ENCODE results near the gene RIF1. TPM values are rescaled to one million over a fixed set of nuclear protein-coding genes. Genes with fewer than 3 reads are reported as not detected.

The RIF1 gene
- total and polyA plus RNA-seq, 3 donors from 2014 or later: 10.6 to 81.7 (median 66.3) TPM

GRCh38 chr2:151459358-151459757 is 49.7 kb downstream of the RIF1 start:
- Histone ChIP-seq H3K36me3 (ENCODE audit: low read depth, missing control alignments) (no peaks in the 10 kb centered on the region), H3K9me3 (no peaks in the 10 kb centered on the region), H3K4me1 (no peaks in the 10 kb centered on the region), H3K4me3 (no peak overlapping the region), H3K27me3 (no peaks in the 10 kb centered on the region), H3K27ac (no peak overlapping the region)
- intact Hi-C loops (cut with DNase I; ENCODE audit: low total_unique reads): no loop called here
- WGBS, 2 donors: 83 to 89% methylated on average over 1 of the region's 1 CpG
- DNase-seq: no peak
- TF ChIP-seq POLR2A (IDR thresholded peaks at IDR 0.05): no peak
- TF ChIP-seq CTCF (IDR thresholded peaks at IDR 0.05): no peak

GRCh38 chr2:151465771-151466170 is 56.1 kb downstream of the RIF1 start:
- TF ChIP-seq CTCF (IDR thresholded peaks at IDR 0.05) (no peak), POLR2A (IDR thresholded peaks at IDR 0.05) (no peak)
- H3K9me3 ChIP-seq: no peaks in the 10 kb centered on the region
- intact Hi-C loops (cut with DNase I; ENCODE audit: low total_unique reads): no loop called here
- no peaks in the 10 kb centered on the region for H3K4me1 ChIP-seq
- DNase-seq: no peak
- no peaks in the 10 kb centered on the region for H3K27me3 ChIP-seq
- WGBS, 2 donors: 96 to 98% methylated on average over 3 of the region's 3 CpGs
- H3K4me3 ChIP-seq: no peak overlapping the region
- H3K27ac ChIP-seq: no peak overlapping the region
- H3K36me3 ChIP-seq (ENCODE audit: low read depth, missing control alignments): no peaks in the 10 kb centered on the region

GRCh38 chr2:151470556-151470955 is 60.9 kb downstream of the RIF1 start:
- DNase-seq: no peak
- H3K4me1 ChIP-seq: no peaks in the 10 kb centered on the region
- no peaks in the 10 kb centered on the region for H3K27me3 ChIP-seq
- H3K36me3 ChIP-seq (ENCODE audit: low read depth, missing control alignments): no peaks in the 10 kb centered on the region
- no peak for TF ChIP-seq CTCF (IDR thresholded peaks at IDR 0.05)
- intact Hi-C loops (cut with DNase I; ENCODE audit: low total_unique reads): no loop called here
- H3K27ac ChIP-seq: no peak overlapping the region
- 97 to 100% methylated on average over 1 of the region's 1 CpG for WGBS, 2 donors
- H3K4me3 ChIP-seq: no peak overlapping the region
- H3K9me3 ChIP-seq: no peaks in the 10 kb centered on the region

GRCh38 chr2:151472966-151473365 is 63.3 kb downstream of the RIF1 start:
- no peaks in the 10 kb centered on the region for H3K9me3 ChIP-seq
- H3K4me3 ChIP-seq: no peak overlapping the region
- no peak overlapping the region for H3K27ac ChIP-seq
- intact Hi-C loops (cut with DNase I; ENCODE audit: low total_unique reads): no loop called here
- no peaks in the 10 kb centered on the region for H3K27me3 ChIP-seq
- TF ChIP-seq POLR2A (IDR thresholded peaks at IDR 0.05): no peak
- no peaks in the 10 kb centered on the region for H3K4me1 ChIP-seq
- no peaks in the 10 kb centered on the region for H3K36me3 ChIP-seq (ENCODE audit: low read depth, missing control alignments)
- WGBS, 2 donors: 81 to 84% methylated on average over 3 of the region's 3 CpGs
- DNase-seq: no peak

GRCh38 chr2:151475071-151475470 is 65.4 kb downstream of the RIF1 start:
- intact Hi-C loops (cut with DNase I; ENCODE audit: low total_unique reads): no loop called here

More at GRCh38 chr2:151475071-151475470, 65.4 kb downstream of the RIF1 start:
- Histone ChIP-seq H3K4me3 (no peak overlapping the region), H3K27me3 (no peaks in the 10 kb centered on the region), H3K9me3 (no peaks in the 10 kb centered on the region), H3K36me3 (ENCODE audit: low read depth, missing control alignments) (no peaks in the 10 kb centered on the region), H3K27ac (no peak overlapping the region), H3K4me1 (no peaks in the 10 kb centered on the region)
- WGBS, 2 donors: 67 to 74% methylated on average over 2 of the region's 2 CpGs
- no peak for DNase-seq
- TF ChIP-seq POLR2A (IDR thresholded peaks at IDR 0.05): no peak
- no peak for TF ChIP-seq CTCF (IDR thresholded peaks at IDR 0.05)

Measured in testis (tissue), 3 donors.